Measurements from ENCODE around the gene HOXA1.

DNA sequence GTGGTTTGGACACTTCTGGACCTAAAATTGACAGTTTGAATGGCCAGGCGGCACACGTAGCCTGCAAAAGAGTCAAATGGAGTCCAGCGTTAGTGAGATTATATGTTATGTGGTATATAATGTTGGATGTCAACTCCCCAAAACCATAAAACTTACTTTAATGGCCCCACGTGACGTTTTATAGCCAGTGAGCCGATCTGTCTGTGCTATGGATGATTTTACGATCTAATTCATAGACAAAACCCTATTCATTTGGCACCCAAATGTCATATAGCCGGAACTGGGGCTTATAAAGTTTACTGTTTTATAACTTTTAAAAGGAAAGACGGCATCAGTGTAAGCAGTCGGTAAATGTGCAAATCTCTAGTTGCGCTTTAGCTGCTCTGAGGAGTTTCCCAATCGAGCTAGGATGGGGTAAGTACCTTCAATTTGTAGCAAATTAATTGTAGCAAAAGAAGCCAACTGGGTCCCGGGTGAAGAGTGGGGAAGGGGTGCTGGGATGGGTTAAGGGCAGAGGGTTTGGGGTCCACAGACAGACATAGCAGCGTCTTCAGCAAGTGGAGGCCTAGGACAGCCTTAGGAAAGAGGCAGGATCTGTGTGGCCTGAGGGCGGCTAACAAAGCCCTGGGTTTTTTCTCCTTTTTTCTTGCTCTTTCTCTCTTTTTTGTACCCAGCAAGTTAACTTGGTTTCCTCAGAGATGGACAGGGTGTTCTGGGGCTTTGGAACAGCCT, 44.5 kb upstream of the HOXA1 start:
- peak; percentile 38; the same call in 1 of the 2 replicates for TF ChIP-seq FOXM1 (IDR thresholded peaks at IDR 0.05; ENCODE audit: borderline replicate concordance)
- TF ChIP-seq BHLHE40 (IDR thresholded peaks at IDR 0.05; ENCODE audit: borderline replicate concordance), result peak; percentile 48; the same call in 1 of the 2 replicates
- no peak for TF ChIP-seq SP1 (IDR thresholded peaks at IDR 0.05)
- peak; percentile 93 for TF ChIP-seq CTBP1 (IDR thresholded peaks at IDR 0.05; ENCODE audit: borderline replicate concordance)
- TF ChIP-seq, protein P1, sequence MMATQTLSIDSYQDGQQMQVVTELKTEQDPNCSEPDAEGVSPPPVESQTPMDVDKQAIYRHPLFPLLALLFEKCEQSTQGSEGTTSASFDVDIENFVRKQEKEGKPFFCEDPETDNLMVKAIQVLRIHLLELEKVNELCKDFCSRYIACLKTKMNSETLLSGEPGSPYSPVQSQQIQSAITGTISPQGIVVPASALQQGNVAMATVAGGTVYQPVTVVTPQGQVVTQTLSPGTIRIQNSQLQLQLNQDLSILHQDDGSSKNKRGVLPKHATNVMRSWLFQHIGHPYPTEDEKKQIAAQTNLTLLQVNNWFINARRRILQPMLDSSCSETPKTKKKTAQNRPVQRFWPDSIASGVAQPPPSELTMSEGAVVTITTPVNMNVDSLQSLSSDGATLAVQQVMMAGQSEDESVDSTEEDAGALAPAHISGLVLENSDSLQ (IDR thresholded peaks at IDR 0.05), result peak; percentile 94
- TF ChIP-seq TARDBP (IDR thresholded peaks at IDR 0.05), result no peak
